SK-MEL-5 (cell line): Measurements from ENCODE around the gene FES. TPM values are rescaled to one million over a fixed set of nuclear protein-coding genes. Genes with fewer than 3 reads are reported as not detected.
"Not testable (repeated sequence)": the region's sequence is repeated elsewhere in the genome, so short reads cannot be mapped to it uniquely, and the experiment has no call there.

Experiments used
- DNase-seq: peaks from one replicate; pipeline ENCODE4 v3.0.0-alpha.2; 2016; ENCODE audit warnings: low read depth, low spot score
- in situ Hi-C: cut with HindIII; loops from 2 replicates; pipeline ENCODE4 v1.10.0; 2016; ENCODE audit warnings: low sequenced_read_pairs, high pct_unique_total_duplicates, low pct_unique_long_range_greater_than_20kb
- total RNA-seq: library from RNA; depleted of rRNA; stranded (reverse); fragments of >200 nt; shearing (Covaris generic); gene quantifications from 2 replicates; pipeline ENCODE4 v1.2.3, GENCODE V29; 2014

The FES gene
- total RNA-seq, 1 experiment from 2014 or later, result 0.16 TPM

DNA sequence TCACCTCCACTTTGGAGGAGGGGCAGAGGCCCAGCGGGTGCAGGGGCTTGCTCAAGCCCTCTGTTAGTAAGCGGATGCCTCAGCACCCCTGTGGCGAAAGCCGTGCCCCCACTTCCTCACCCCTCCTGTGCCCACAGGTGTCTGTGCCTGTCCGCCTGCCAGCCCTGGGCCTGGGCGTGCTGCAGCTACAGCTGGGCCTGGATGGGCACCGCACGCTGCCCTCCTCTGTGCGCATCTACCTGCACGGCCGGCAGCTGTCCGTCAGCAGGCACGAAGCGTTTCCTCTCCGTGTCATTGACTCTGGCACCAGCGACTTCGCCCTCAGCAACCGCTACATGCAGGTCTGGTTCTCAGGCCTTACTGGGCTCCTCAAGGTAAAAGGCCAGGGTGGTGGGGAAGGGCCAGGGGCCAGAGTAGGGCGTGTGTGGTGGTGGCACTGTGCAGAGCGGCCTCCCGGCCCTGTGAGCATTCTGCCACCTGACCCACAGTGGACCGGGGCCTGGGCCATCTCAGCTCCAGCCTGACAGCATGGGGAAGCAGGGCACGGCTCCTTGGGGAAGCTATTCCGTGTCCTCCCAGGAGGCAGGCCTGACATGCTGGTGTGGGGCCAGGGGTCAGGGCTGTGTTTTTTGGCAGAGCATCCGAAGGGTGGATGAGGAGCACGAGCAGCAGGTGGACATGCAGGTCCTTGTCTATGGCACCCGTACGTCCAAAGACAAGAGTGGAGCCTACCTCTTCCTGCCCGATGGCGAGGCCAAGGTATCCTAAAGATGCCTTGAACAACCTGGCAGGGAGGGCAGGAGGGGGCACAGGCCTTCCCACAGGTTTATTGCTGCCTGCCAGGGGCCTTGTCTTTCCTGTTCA is 27.8 kb downstream of the FES start:
- DNase-seq, result no peak
- in situ Hi-C loops, result no loop called here

DNA sequence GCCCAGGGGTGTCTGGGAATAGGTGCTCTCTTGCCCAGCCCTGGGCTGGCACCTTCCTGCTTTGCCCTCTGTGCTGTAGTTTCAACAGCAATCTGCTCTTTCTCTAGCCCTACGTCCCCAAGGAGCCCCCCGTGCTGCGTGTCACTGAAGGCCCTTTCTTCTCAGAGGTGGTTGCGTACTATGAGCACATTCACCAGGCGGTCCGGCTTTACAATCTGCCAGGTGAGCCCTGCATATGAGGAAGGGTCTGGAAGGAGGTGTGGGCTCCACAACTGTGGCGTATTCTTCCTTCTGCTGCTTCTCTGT is 28.4 kb downstream of the FES start:
- no peak for DNase-seq
- in situ Hi-C loops, result no loop called here

DNA sequence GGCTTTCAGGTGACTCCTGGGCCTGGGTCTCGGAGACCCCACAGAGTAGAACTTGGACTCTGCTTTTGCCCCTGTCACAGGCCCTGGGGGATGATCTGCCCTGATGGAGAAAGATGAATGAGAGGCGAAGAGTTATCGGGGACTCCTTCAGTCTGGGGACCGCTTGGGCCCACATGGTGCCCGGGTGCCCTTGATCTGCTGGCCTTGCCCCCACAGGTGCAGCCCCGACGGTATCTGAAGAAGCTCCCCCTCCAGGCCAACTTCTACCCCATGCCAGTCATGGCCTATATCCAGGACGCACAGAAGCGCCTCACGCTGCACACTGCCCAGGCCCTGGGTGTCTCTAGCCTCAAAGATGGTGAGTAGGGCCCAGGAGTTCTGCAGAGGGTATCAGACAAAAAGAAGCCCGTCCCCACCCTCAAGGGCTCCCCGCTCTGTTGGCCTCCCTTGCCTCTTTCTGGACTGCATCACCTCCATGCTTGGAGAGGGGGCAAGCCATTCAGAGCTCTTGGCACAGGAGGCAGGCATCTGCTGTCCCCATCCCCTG is 29.2 kb downstream of the FES start:
- DNase-seq, result no peak
- in situ Hi-C loops, result no loop called here

DNA sequence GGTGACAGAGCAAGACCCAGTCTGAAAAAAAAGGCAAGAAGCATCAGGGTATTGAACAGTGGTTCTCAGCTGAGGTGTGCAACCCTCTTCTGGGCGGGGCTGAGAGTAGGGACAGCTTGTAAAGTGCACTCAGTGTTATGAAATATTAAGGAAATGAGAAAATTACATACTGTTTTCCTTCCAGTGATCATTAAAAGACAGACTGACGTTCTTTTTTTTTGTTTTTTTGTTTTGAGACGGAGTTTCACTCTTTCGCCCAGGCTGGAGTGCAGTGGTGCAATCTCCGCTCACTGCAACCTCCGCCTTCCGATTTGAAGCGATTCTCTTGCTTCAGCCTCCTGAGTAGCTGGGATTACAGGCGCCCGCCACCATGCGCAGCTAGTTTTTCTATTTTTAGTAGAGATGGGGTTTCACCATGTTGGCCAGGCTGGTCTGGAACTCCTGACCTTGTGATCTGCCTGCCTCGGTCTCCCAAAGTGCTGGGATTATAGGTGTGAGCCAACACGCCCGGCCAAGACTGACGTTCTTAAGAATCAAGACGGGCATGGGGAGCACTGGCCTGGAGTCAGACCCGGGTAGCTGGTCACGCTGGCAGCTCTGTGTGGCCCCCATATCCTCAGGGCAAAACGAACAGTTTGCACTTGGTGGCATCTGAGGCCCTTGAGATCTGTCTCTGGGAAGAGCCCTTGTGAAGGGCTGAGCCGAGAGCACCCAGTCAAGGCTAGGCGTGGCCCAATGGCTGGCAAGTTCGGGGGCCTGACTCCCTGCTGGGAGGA is 30.2 kb downstream of the FES start:
- in situ Hi-C loops, result no loop called here
- DNase-seq, result no peak

DNA sequence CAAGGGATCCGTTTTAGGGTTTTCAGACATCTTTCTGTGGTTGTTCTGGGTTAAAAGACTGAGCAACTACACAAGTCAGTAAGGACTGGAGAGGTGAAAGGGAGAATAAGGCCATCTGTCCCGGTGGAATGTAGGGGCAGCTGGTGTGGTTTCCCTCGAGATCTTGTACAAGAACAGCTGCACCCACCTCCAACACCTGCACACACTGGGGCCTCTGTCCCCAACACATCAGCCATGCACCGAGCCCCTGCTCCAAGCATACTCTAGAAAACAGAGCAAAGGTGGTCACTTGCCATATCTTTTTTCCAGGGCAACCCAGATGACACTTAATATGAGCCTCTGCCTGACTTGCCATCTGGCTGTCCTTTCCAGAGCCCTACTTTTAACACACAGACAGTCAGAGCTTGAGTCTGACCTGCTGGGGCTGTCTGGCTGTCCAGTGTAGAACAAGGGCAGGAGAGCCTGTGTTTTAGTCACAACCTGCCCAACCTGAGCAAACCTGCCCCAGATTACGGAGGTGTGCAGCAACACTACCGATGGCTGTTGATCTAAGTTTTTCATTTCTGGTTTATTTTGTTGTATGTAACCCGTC is 31.0 kb downstream of the FES start:
- in situ Hi-C loops, result no loop called here
- DNase-seq, result no peak

DNA sequence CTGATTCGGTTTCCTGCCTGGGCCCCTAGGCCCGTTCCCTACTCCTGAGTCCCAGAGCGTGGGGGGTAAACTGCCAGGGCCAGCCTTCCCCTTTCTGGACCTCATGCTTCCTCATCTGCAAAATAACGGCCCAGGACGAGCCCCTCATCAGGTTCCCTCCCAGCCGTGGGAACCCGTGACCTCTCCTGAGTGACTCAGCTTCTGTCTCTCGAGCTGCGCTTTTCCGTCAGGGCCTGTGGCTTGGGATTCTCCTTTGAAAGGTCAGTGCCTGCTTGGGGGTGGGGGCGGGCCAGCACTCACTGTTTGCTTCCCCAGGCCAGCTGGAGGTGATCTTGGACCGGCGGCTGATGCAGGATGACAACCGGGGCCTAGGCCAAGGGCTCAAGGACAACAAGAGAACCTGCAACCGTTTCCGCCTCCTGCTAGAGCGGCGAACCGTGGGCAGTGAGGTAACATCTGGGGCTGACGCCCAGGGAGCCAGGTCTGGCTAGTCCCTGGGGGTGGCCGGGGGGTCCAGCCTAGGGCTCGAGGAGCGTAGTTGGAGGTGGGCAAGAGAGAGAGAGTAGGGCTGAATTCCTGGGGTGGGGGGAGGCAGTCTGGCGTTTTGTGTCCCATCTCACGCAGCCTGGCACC is 31.6 kb downstream of the FES start:
- in situ Hi-C loops, result no loop called here
- DNase-seq, result peak; percentile 22

DNA sequence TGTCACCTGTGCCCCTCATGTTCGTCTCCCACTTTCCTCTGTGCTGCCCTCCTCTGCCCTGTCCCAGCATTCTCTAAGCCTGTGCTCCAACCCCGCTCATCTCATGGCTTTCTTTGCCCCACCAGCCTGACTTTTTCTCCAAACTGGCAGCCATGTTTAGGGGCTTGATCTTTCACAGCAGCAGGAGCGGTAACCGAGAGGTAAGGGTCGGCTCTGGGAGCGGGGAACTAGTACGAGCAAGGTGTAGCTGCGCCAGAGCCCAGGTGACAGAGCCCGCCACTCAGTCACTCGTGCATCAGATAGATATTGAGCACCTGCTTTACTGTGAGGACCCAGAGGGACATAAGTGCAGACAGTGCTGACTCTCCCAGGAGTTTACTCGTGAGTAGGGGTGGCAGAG is 32.2 kb downstream of the FES start:
- no peak for DNase-seq
- in situ Hi-C loops, result no loop called here

DNA sequence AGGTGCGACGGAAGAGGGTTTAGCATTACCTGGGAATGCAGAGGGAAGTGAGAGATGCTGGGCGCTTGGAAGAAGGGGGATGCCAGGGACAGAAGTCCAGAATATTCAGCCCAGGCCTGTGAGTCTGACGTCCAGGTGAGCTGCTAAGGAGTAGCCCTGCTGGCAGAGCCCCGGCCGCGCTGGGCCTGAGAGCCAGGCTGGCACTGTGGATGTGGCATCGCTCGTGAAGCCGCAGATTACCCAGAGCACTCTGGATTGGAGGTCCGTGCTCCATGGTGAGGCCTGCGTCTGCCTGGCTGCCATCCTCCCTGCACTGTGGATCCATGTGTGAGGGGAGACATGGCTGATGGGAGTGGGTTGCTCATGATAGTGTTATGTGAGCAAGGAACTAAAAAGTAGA is 33.3 kb downstream of the FES start:
- DNase-seq, result no peak
- in situ Hi-C loops, result no loop called here

DNA sequence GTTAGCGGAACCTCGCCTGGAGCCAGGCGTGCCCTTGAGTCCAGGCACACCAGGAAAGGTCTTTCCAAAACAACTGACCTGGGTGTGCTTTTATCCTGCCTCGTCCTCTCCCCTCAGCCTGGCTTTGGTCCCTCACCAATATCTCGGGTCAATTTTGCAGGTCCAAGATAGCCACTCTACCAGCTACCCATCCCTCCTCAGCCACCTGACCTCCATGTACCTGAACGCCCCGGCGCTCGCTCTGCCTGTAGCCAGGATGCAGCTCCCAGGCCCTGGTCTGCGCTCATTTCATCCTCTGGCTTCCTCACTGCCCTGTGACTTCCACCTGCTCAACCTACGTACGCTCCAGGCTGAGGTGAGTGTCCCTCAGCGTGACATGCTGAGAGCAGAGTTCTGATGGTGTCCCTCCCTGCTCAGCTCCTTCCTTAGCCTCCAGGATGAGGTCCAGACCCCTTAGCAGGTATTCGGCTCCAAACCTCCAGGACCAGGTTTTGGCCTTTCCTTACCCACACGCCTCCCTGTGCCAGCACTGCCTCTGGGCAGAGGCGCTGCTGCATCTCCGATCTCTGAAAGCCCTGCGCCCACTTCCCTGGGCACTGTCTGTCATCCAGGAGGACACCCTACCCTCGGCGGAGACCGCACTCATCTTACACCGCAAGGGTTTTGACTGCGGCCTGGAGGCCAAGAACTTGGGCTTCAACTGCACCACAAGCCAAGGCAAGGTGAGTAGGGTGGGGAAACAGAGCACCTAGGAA is 33.9 kb downstream of the FES start:
- no peak for DNase-seq
- in situ Hi-C loops, result no loop called here

DNA sequence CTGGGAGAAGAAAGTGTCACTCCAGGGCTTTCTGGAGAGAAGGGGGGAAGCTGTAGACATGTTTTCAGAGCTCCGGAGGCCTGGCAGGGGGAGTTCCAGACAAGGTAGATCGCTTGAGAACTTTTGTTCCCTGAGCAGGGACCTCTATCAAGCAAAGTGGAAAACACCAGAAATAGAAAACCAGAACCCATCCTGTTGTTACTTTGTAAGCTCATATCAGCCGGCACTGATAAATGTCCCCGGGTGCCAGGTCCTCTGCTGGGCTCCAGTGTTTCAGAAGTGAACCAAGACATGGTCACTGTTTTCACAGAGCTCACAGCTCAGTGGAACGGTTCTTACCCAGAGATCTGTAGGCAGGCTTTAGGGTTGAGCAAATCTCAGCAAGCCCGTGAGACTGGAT is 34.5 kb downstream of the FES start:
- in situ Hi-C loops, result no loop called here
- DNase-seq, result no peak

DNA sequence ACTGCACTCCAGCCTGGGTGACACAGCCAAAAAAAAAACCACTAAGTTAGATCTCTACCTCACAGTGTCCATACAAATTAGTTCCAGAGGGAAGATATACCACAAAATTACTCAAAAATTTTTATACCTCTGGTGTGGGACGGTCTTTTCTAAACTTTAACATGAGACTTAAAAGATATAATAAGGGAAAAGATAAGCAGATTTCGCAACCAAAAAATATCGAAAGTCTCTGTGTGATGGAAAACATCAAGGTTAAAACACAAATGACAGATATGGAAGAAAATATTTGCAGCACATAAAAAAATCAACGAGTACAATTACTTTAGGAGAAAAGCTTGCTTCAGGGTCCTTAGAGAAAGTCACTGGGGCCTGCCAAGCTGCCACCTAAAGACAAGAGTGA is 37.6 kb downstream of the FES start:
- in situ Hi-C loops, result no loop called here
- DNase-seq, result no peak

DNA sequence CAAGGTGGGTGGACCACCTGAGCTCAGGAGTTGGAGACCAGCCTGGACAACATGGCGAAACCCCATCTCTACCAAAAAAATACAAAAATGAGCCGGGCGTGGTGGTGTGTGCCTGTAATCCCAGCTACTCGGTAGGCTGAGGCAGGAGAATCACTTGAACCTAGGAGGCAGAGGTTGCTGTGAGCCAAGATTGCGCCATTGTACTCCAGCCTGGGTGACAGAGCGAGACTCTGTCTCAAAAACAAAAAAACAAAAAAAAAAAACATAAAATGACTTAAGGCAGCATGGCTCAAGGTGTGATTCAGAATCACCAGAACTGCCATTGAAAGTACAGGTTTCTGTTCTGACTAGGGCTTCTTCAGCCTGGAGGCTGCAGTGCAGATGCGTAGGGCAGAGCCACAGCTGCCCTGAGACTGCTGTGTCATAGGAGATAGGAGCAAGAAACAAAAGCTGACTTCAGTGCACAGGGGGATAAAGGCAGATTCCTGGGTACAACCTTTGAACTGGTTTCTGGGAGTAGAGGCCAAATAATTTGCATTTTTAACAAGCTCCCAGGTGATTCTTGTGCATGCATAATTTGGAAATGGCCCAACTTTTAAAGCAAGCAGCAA is 38.5 kb downstream of the FES start:
- in situ Hi-C loops, result not testable (repeated sequence)

DNA sequence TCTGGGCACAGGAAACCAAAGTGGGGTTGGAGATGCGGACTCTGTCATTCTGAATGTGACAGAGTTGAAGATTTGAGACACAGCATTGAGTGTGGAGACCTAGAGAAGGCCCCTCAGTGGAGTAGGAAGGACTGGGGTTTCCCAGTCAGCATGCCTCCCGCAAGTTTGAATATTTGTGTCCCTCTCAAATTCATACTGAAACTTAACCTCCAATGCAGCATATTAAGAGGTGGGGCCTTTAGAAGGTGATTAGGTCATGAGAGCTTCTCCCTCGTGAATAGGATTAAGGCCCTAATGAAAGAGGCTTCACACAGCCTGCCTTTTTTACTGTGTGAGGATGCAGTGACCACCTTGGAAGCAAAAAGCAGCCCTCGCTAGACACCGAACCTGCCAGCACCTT is 40.1 kb downstream of the FES start:
- in situ Hi-C loops, result no loop called here
- no peak for DNase-seq

More for the DNA sequence above, 38.5 kb downstream of the FES start:
- DNase-seq, result not testable (repeated sequence)

DNA sequence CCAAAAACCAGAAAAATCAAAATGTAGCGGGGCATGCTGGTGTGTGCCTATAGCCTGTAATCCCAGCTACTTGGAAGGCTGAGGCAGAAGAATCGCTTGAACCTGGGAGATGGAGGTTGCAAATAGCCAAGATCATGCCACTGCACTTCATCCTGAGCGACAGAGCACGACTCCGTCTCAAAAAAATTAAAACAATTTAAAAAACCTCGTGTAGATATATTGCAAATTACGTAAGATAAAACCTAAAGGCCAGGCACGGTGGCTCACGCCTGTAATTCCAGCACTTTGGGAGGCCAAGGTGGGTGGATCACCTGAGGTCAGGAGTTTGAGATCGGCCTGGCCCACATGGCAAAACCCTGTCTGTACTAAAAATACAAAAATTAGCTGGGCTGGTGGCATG is 42.5 kb downstream of the FES start:
- in situ Hi-C loops, DNase-seq: not testable (repeated sequence)

DNA sequence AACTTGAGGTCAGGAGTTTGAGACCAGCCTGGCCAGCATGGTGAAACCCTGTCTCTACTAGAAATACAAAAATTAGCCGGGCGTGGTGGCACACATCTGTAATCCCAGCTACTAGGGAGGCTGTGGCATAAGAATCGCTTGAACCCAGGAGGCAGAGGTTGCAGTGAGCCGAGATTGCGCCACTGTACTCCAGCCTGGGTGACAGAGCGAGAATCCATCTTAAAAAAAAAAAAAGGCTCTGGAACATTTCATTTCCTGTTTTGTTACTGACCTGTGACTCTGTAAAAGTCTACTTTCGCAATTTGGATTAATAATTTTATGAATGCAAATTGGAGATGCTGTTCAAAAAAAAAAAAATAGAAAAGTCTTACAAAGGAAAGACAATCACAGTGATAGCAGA is 43.8 kb downstream of the FES start:
- DNase-seq, in situ Hi-C loops: not testable (repeated sequence)

DNA sequence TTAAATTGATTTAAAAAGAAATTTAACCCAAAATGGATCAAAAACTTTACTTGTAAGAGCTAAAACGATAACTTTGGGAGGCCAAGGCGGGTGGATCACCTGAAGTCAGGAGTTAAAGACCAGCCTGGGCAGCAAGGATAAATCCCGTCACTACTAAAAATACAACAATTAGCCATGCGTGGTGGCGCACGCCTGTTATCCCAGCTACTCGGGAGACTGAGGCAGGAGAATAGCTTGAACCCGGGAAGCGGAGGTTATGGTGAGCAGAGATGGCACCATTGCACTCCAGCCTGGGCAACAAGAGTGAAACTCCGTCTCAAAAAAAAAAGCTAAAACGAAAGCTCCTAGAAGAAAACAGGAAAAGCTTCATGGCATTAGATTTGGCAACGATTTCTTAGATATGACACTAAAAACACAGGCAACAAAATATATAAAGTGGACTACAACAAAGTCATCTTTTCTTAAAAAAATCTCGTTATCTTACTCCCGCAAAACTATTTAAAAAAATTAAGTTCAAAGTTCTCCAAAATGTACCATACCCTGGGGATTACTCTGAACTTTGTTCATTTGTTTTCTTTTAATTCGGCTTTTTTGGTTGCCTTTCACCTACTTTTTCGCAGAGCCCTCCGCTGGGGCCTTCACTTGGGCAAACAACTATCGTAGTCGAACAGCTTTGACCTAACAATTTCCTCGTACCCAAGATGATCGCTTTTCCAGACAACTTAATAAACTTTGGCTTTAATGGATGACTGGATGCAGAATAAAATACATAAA is 45.1 kb downstream of the FES start:
- in situ Hi-C loops, result no loop called here

More for the DNA sequence above, 45.1 kb downstream of the FES start:
- DNase-seq, result no peak
